Measurements from ENCODE around the gene ACO1. TPM values are rescaled to one million over a fixed set of nuclear protein-coding genes. Genes with fewer than 3 reads are reported as not detected.
A peak's percentile ranks its signal among the peaks of the same experiment; 100 is the strongest.
"Not testable (repeated sequence)": the region's sequence is repeated elsewhere in the genome, so short reads cannot be mapped to it uniquely, and the experiment has no call there.

The ACO1 gene
- 55.9 and 56.6 TPM in 2 replicates for total RNA-seq (2014; rRNA removed; shearing (Covaris generic))

DNA sequence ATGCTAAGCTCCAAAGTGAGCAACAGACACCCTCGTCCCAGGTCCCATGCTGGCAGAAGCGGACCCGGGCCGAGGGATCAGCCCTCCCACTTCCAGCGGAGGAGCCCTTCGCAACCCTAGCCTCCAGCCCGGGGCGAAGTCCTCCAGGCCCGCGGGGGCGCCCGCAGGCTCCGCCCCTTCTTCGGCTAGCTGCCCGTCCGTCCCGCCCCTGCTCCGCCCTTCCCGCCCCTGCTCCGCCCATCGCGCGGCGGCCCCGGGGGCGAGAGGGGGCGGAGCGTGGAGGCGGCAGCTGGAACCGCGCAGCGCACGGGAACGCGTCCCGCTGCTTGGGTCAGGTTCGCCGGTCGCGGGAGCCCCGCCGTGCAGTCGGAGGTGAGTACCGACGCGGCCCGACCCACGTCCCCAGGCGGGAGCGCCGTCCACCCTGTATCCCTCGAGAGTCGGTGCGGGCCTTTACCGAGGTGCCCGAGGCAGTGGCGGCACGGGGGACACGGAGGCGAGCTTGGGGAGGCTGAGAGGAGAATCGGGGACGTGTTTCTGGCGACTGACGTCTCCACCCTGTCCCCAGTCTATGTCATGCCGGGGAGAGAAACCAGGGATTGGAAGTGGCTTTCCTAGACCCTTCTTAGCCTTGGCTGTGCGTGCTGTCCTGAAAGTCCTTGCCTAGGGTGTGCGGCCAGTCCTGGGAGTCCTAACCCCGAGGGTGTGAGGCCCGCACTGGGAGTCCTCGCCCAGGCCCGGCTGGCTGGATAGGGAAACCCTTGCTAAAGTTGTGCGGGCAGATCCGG, at the start of gene ACO1:
Gene ACO1 (plus strand): TSS at position 280 of the 788 bp plus-strand sequence. CDS start 20,864 bp downstream, outside the sequence.
- DNase-seq (ENCODE audit: low spot score) = peak; percentile 57

DNA sequence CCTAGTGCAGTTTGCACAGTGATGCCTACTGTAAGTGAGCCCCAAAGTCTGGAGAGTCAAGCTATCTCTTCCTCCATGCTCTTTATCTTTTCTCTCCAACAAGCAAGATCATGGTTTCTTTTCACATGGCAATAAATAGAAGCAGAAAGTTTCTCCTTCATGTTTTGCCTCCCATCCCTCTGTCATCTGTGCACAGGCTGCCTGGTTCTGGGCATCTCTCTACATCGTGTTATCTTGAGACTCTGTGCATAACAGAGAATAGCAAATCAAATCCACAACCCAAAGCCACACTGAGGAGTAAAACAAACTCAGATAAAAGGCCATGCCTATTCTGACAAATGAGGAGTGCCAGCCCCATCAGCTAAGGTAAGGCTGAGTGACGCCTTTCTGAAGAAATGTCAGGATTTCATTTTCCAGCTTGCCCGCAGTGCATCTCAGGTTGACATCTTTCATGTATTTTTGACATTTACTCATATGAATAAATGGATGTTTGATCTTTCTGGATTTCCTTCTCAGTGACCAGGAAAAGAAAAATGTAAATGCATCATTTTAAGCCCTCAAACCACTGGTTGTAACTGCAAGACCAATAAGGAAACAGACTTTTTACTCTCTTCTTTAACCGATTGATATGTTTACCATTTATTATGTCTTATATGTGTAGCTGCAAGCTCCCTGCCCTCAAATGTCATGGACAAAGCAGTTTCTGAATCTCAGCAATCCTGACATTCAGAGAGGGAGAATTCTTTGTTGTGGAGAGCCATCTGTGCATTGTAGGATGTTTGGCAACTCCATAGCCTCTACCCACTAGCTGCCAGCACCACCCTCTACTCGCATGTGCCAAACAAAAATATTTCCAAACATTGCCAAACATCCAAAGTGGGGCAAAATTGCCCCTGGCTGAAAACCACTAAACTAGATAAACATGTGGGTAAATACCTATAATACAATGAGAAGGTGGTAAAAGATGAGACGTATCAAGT, 49.2 kb upstream of the ACO1 start:
- no peak for DNase-seq (ENCODE audit: low spot score)

DNA sequence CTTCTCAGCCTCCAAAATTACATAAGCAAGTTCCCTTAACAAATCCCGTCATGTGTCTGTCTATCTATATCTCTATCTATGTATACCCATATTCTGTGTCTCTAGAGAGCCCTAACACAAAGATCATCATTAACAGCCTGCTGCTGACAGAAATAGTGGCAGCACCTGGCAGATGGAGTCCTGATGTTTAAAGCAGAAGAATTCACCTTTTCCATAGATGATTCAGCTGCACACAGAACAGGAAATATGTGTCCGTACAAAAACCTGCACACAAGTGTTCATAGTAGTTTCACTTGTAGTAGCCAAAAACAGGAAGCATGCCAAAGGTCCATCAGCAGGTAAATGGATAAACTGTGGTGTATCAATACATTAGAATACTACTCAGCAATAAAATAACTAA, 45.0 kb upstream of the ACO1 start:
- DNase-seq (ENCODE audit: low spot score) = no peak

DNA sequence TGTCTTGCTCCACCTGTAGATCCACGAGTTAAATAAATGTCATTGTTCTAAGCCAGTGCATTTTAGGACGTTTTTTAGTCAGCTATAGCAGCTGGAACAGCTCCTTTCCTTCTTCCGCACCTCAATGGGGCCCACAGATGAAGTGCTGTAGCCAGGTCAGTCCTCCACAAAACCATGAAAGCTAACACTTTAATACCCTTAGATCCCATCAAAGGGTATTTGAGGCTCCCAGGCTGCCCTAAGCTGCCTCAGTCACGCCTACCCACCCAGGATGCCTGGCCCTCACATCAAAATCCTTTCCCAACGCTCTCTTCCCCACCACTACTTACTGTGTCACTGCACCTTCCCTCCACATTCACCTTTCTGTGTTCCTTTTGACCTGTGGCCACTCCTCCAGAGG, 44.1 kb upstream of the ACO1 start:
- DNase-seq (ENCODE audit: low spot score) = no peak

DNA sequence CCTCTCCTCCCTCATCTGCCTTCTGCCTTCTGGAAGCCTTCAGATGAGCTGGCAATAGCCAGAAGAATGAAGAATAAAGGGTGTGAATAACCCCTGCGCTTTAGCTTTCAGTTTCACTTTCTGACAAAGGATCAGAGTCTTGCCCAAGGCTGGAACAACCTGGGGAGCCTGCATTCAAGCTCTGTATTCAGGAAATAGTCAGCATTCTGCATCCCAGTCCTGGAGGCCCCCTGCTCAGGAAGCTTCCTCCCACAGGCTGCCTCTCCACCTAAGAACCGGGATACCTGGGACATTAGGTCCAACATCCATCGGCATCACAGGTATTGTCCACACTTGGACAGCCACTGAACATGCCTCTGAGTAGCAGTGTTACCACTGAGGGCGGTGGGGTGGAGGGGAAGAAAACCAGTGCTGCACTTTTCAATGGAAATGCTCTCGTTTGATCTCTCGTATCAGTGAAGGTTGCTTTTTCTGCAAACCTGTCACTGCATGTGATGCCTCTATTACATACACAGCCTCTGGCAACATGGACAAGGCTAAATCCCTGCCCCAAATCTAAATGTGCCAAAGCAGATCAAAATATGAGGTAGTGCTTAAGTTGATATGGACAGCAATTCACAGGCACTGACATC, 39.8 kb upstream of the ACO1 start:
- DNase-seq (ENCODE audit: low spot score) = peak; percentile 19

DNA sequence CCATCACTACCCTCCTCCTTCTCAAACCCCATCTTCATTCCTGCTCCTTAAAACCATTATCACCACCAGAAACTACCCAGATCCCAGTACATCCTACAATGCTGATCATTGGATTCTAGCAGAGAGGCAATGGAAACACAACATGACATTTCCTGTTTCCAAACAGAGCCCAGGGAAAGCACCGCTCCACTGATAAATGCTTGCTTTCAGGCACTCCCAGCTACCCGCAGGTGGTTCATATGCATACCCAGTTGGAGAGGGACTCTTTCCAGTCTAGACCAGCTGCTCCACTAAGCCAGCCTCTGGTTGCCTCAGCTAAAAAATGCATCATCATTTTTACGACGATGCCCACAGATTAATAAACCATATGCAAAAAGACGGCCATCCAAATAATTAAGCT, 39.2 kb upstream of the ACO1 start:
- no peak for DNase-seq (ENCODE audit: low spot score)

DNA sequence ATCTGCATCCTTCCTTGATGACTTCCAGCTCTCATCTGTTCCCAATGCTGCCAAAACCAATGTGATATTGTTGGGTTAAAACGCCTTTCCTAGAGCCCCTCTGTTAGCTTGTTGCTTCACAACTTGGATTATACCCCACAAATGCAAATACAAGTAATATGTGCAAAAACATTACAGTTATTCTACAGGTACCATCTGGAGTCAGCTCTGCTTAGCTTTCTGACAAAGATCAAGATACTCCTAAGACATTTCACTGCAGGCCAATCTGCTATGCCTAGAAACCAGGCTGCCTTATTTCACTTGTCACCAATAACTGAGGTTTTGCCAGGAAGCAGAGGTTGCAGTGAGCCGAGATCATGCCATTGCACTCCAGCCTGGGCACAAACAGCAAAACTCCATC, 36.9 kb upstream of the ACO1 start:
- no peak for DNase-seq (ENCODE audit: low spot score)

DNA sequence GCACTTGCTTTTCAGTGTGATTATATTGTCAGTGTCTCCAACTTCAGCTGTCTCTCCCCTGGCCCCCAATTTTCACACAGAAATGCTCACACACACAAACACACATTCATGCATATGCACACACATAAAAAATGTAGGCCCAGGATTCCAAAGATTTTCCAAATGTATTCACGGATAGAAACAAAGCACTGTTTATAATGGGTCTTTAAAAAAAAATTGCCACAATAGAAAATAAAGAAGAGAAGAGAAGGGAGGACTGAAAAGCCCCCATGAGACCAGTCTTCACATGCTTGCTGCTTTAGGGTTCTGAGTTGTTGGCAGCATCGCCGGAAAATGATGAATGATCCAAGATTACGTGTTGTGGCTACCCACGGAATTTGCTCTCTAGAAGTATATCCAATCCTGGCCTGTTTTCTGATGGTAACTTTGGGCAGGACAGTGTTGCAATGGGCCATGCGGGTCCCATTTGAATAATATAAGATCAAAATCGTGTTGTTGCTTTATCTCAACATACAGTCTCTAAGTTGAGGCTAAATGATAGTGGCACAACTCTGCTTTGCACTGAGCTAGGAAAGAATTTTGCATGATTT, 36.2 kb upstream of the ACO1 start:
- no peak for DNase-seq (ENCODE audit: low spot score)

DNA sequence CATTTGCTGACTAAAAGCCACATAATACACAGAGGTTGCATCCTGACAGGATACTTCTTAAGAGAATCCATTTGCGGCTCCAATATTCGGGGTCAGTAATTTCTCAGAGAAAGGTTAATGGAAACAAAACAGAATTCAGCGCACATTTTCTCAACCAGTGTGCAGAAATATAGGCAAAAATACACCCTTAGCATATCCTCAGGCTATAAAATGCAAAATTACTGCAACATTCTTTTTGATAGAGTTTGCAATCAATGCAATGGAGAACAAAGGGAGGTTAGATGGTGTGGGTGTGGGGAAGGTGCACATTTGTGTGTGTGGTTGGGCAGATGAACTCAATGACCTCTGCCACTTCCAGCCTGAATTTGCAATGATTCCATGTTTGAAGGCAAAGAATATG, 35.4 kb upstream of the ACO1 start:
- DNase-seq (ENCODE audit: low spot score) = no peak

DNA sequence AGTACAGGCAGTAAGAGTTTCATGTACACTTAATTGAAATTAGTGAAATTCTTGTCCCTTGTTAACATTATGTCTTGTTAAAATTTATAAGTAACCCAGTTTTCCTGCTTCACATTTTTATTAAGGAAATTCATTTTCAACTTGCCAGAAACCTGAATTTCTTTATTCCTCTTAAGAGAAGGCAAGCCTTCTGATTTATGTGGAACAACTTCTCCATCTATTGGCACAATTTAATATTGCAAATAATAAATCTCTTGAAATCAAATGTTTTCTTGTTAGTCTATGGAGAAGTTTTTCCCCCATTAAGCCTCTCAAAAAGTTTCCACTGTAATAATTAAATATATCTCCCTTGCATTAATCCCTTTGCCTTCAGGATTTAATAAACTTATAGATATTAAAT, 33.8 kb upstream of the ACO1 start:
- DNase-seq (ENCODE audit: low spot score) = peak; percentile 15

DNA sequence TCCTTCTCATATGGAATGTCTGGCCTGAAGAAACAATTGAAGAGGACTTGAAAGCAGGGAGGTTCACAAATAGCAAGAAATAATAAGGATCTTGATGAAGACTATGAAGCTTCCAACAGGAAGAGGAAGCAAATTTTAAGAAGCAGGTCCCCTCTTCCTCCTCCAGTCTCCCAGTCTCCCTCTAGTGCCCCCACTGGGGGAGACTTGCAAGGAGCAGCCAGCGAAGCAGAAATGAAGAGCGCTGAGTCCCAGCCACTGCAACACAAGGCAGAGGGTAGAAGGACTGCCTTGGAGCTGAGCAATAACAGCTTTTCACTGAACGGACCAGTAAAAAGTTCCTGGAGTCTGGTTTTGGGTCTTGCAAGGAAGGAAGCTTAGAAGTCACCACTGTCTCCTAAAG, 32.6 kb upstream of the ACO1 start:
- DNase-seq (ENCODE audit: low spot score) = peak; percentile 21

DNA sequence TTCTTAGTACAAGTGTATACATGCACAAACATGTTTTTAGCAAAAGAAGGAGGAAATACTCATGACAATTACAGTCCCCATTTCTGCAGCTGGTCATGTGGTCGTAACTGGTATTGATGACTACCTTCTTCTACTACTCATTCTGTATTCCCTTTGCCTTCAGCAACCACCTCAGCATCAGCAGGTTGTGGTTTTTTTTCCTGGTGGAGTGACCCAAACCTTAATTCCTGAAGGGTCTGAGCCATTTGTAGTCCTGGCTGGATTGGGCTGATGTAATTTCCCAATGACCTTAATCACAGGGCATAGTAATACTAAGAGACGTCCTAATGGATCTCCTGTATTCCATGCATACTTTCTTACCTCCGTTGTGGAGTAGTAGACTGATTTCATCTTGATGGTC, 31.0 kb upstream of the ACO1 start:
- DNase-seq (ENCODE audit: low spot score) = not testable (repeated sequence)

DNA sequence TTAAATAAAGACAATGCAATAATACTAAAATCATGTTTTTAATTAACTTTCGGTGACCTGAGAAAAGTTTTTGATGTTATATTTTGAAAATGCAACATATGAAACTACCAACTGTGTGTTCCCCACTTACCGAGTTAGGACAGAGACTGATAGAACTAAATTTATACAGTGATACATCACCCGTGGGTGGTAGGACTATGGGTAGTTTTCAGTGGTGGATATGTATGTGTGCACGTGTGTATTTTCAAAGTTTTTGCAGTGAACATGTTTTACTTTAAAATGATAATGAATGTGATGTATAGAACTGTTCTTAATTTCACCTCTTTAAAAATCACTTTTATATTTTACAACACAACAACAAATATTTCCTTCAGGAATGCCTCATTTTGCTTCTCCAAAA, 25.0 kb upstream of the ACO1 start:
- no peak for DNase-seq (ENCODE audit: low spot score)

DNA sequence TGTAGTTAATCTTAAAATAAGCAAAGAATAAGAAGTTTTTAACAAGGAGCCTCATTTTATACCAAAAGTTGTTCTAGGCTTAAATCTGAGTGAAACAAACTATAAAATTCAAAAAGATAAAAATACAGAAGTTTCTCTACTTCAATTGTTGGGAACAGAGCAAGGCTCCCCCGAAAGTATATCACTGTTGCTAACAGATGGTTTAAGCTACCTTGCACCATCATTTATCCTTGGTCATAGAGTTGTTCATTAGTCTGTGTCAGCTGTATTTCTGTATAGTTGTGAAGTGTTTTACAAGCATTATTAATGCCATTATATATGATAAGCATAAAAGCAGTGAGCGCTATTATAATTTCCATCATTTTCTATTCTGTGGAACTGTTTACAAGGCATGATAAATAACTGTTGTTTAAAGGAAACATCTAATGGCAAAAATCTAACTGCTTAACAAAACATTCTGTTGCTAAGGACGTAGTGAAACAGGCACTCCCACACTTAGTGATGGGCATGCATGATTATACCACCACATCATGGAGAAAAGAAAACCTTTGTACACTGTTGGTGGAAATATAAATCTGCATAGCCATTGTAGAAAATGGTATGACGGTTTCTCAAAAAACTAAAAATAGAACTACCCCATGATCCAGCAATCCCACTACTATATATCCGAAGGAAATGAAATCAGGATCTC, 23.3 kb upstream of the ACO1 start:
- no peak for DNase-seq (ENCODE audit: low spot score)

DNA sequence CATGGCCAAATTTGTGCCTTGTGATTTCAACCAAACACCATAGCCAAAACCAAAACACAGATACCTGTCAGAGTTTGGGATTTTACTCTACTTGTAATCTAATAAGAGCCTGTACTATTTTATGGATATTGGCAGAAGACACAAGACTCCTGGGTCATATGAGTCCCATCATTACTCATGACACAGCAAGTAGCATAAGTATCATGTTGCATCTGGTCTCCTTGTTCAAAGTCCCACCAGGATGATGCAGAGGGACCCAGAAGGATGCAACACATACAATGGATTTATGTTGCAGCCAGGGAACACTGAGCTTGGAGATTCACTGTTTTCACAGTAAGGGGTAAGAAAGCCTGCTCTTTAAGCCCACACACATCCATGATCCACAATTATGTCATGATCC, 13.2 kb upstream of the ACO1 start:
- no peak for DNase-seq (ENCODE audit: low spot score)

DNA sequence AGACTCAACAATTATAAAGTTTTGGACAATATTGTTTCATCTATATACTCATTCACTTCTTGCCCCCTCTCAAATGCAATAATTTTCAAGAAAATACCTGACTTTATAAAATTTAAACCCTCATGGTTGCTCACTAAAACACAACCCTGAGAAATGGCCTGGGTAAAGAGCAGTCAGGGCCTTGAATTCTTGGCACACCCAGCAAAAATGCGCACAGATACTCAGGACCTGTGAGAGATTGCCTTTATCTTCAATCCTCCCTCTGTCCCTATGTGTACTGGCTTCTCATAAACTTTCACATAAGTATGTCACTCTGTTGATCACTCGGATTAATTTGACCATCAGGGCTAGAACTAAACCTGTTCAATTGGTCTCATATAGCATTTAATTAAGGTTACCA, 12.8 kb upstream of the ACO1 start:
- DNase-seq (ENCODE audit: low spot score) = no peak

DNA sequence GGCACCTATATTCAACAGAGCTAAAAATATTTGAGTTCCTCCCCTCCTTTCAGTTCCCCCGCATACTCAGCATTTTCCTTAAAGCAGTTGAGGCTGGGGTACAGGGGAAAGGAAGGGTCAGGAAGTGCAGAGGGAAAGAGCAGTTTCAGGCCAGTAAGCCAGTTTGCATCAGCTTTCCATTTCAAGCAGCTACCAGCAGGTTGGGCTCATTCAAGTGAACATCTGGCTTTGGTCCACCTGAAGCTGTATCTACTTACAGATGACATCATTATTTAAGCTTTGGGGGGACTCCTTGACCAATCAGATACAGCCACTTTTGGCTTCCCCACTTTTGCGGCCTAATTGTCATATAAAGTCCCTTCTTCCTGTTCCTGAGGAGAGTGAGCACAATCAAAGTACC, 8.2 kb upstream of the ACO1 start:
- no peak for DNase-seq (ENCODE audit: low spot score)

DNA sequence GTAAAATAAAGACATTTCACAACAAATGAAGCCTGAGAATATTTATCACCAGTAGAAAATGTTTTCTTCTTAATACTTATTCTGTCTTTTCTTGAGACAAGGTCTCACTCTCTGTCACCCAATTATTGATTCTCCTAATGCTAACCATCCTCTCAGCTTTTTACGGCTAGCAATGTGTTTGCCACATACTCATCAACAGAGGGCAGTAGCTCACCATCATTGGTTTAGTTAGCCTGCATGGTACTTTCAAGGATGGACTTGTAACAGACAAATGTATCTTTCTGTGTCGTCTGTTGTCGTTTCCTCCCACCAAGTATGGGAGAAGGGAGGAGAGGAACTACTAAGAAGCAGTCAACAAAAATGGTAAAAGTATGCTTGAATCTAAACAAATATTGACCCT, 5.9 kb upstream of the ACO1 start:
- peak; percentile 54 for DNase-seq (ENCODE audit: low spot score)

DNA sequence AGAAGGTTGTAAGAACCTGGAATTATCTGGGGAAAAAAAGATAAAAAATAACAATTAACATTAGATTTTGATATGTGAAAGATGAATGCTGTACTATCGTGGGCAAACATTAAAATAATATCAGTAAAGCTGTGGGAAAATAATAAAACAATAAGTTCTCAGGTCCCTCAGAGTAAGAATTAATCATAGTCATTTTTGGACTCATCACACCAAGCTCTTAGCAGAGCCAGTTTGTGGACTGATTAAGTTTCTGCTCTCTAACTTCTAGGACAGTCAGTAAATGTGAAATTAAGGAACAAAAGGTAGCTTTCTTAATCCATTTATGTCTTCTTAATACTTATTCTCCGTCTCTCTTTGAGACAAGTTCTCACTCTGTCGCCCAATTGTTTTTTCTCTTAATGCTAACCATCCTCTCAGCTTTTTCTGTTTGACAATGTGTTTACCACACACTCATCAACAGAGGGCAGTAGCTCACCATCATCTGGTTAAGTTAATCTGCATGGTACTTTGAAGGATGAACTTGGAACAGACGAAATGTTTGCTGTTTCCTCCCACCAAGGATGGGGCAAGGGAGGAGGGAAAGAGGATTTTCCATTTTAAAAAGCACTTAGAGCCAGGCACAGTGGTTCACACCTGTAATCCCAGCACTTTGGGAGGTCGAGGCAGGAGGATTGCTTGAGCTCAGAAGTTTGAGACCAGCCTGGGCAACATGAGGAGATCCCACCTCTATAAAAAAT, 5.3 kb upstream of the ACO1 start:
- DNase-seq (ENCODE audit: low spot score) = peak; percentile 74

DNA sequence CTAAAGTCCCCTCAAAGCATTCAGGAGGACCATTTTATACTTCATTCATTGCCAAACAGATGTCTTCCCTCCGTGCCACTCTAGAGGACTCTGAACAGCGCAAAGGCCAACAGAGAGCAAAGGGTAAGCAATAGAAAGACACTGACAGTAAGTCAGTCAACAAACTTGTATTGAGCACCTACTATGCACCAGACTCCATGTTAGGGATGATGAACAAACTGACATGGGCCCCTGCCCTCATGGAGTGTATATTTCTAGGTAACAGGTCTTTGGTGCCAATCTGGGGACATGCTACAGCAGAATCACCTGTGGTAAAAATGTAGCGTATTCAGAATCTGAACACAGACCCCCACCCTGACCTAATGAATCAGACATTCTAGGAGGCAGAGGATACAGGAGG, 3.5 kb upstream of the ACO1 start:
- DNase-seq (ENCODE audit: low spot score) = no peak

All from A172 (cell line).